Epithelial cell of proximal tubule (primary cell): ENCODE results near the gene EPHB2. TPM values are rescaled to one million over a fixed set of nuclear protein-coding genes. Genes with fewer than 3 reads are reported as not detected.

Experiments used
- DNase-seq: peaks from one replicate; pipeline ENCODE4 v3.0.0-alpha.2; 2011; ENCODE audit warnings: low read depth
- H3K4me3 ChIP-seq: 2 replicates; pipeline ENCODE4 v1.5.1; 2011; ENCODE audit warnings: low read depth, mild to moderate bottlenecking, low read length
- CTCF ChIP-seq: conservative IDR thresholded peaks from 2 replicates; pipeline ENCODE4 v1.5.1; 2012; ENCODE audit warnings: low read depth, mild to moderate bottlenecking, low read length
- total RNA-seq: library from RNA; depleted of rRNA; stranded (reverse); fragments of >200 nt; gene quantifications from 2 replicates; pipeline ENCODE4 v1.2.3, GENCODE V29; 2015

Gene EPHB2
- total RNA-seq, 1 donor from 2014 or later = 47.8 TPM

- no peak for TF ChIP-seq CTCF
- DNase-seq = no peak
- no peak overlapping the region for H3K4me3 ChIP-seq
These were observed 247.9 kb downstream of the EPHB2 start for GRCh38 chr1:22958556-22958955.

- no peak overlapping the region for H3K4me3 ChIP-seq
- DNase-seq = no peak
- no peak for TF ChIP-seq CTCF
These were observed 249.1 kb downstream of the EPHB2 start for GRCh38 chr1:22959545-22960360.

DNA sequence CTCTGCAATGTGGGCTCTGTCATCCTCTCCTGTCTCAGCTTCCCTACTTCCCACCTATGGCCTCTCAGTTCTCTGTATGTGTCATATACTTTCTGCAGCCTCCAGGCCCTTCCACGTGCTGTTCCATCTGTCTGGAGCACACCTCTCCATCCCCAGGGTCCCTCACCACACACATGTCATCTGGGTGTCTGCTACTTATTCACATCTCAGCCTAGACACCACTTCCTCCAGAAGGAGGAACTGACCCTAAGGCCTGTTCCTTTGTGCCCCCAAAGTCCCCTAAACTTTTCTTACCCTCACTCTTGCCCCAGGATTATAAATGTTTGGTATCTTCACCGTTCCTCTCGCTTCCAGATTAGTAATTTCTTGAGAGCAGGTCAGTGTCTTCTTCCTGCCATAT lies 251.9 kb downstream of the EPHB2 start:
- H3K4me3 ChIP-seq = no peak overlapping the region
- no peak for TF ChIP-seq CTCF
- no peak for DNase-seq

DNA sequence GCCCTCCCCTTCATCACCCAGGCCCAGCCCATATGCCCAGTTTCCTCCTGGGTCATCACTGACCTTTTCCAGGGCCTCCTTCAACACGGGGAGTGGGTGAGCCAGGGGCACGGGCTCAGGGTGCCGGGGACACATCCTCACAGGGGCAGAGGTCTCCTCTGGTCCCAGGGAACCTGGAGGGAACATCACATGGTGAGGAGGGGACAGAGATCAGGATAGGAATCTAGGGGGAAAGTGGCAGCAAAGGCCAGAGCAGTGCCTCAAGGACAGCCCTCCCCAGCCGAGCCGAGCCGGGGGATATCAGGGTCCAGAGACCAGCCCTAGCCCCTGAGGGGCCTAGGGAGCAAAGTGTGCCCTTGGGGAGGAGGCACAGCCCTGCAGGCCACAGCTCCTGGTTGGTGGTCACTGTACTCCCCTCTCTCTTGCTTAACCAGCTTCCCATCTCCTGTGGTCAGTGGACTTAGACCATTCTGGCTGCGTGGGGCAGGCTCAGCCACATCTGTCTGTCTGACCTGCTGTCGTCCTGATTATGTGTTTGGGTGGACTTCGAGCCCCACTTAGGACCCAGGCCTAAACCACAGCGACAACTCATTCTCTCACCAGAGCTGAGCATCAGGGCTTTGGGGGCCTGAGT lies 252.5 kb downstream of the EPHB2 start:
- no peak for TF ChIP-seq CTCF
- no peak for DNase-seq
- no peak overlapping the region for H3K4me3 ChIP-seq

DNA sequence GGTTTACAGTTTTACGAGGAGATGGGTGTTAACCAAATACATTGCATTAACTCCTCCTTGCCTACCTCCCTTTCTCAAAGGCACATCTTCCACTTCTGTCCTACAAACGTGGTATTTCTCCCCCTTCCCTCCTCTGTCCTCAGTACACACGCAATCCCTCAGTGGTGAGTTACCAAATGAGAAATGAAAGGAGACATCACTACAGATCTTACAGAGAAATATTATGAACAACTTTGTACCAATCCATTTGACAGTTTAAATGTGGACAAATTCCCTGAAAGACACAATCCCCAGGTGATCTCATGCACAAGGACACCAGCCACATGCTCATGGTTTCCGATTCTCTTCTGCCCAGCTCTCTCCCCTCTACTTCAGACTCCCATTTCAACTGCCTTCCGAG lies 255.7 kb downstream of the EPHB2 start:
- no peak overlapping the region for H3K4me3 ChIP-seq
- no peak for TF ChIP-seq CTCF
- no peak for DNase-seq

GRCh38 chr1:22967833-22968232 lies 257.2 kb downstream of the EPHB2 start:
- no peak for DNase-seq
- H3K4me3 ChIP-seq = no peak overlapping the region
- TF ChIP-seq CTCF = no peak

DNA sequence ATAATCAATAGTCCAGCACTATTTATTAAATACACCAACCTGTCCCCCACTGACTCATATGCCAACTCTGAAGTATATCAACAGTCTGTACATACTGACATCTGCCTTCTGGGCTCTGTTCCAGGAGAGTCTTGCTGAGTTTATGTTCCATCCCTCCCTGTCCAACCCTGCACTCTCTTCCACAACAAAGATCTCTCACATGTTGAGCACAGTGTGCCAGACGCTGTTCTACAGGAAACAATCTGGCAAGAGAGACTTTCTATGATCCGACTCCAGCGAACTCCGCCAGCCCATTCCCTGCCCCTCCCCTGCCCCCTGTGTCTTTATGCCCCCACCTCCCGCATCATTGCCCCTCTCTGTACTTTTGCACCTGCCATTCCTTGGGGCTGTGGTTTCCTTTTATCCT lies 258.7 kb downstream of the EPHB2 start:
- DNase-seq = no peak
- no peak for TF ChIP-seq CTCF
- no peak overlapping the region for H3K4me3 ChIP-seq
